Fibroblast of villous mesenchyme (primary cell): ENCODE results near the gene RADIL. TPM values are rescaled to one million over a fixed set of nuclear protein-coding genes. Genes with fewer than 3 reads are reported as not detected.

Source experiments
- DNase-seq: peaks from one replicate; pipeline ENCODE4 v3.0.0-alpha.2; 2010; ENCODE audit warnings: low read depth
- H3K4me3 ChIP-seq: 2 replicates; pipeline ENCODE4 v1.5.1; 2011; ENCODE audit warnings: low read depth, mild to moderate bottlenecking, low read length
- CTCF ChIP-seq: IDR thresholded peaks from 2 replicates; pipeline ENCODE4 v1.5.1; 2012; ENCODE audit warnings: low read depth, mild to moderate bottlenecking, low read length; ENCODE audit not compliant: insufficient read depth
- total RNA-seq: library from RNA; depleted of rRNA; stranded (reverse); fragments of >200 nt; gene quantifications from 2 replicates; pipeline ENCODE4 v1.2.3, GENCODE V29; 2012

Gene RADIL
- total RNA-seq, 1 donor: under 0.01 TPM

GRCh38 chr7:4889682-4890081 is 6.2 kb upstream of the RADIL start:
- TF ChIP-seq CTCF: no peak
- DNase-seq: no peak
- H3K4me3 ChIP-seq: no peak overlapping the region

- no peak overlapping the region for H3K4me3 ChIP-seq
- TF ChIP-seq CTCF: no peak
Observed at GRCh38 chr7:4888161-4888560, 4.6 kb upstream of the RADIL start.

GRCh38 chr7:4886671-4887070 is 3.2 kb upstream of the RADIL start:
- H3K4me3 ChIP-seq: no peak overlapping the region
- TF ChIP-seq CTCF: no peak
- no peak for DNase-seq

More at GRCh38 chr7:4888161-4888560, 4.6 kb upstream of the RADIL start:
- DNase-seq: no peak

GRCh38 chr7:4885317-4885807 is 1.8 kb upstream of the RADIL start:
- no peak for DNase-seq
- H3K4me3 ChIP-seq: no peak overlapping the region
- no peak for TF ChIP-seq CTCF

GRCh38 chr7:4884164-4884563 is 648 bp upstream of the RADIL start:
- DNase-seq: no peak
- no peak for TF ChIP-seq CTCF
- H3K4me3 ChIP-seq: no peak overlapping the region

GRCh38 chr7:4883033-4883371 is 514 bp downstream of the RADIL start:
- no peak for TF ChIP-seq CTCF
- H3K4me3 ChIP-seq: peak overlapping the region; percentile 54
- DNase-seq: no peak
